H1 (cell line): ENCODE results near the gene SEC63. TPM values are rescaled to one million over a fixed set of nuclear protein-coding genes. Genes with fewer than 3 reads are reported as not detected.

Source experiments
- ATF2 ChIP-seq: IDR thresholded peaks from 2 replicates; pipeline ENCODE4 v1.6.1; 2012; ENCODE audit warnings: low read length, inconsistent platforms
- BACH1 ChIP-seq: IDR thresholded peaks from 2 replicates; pipeline ENCODE4 v1.6.1; 2012; ENCODE audit warnings: low read length, improper control_type of control experiment
- CEBPB ChIP-seq: IDR thresholded peaks from 2 replicates; pipeline ENCODE4 v1.6.1; 2012; ENCODE audit warnings: low read depth, low read length
- CREB1 ChIP-seq: IDR thresholded peaks from 2 replicates; pipeline ENCODE4 v1.6.1; 2012; ENCODE audit warnings: inconsistent platforms
- CTCF ChIP-seq, 3 experiments: IDR thresholded peaks; 1 replicate in 2 of 3; 2 replicates in 1 of 3; pipeline versions ENCODE4 v1.5.1 to v1.6.1; 2011; ENCODE audit warnings: low read length in 3 of 3, mild to moderate bottlenecking in 3 of 3, inconsistent platforms in 2 of 3, low read depth in 1 of 3, moderate library complexity in 1 of 3; ENCODE audit not compliant: insufficient read depth in 1 of 3; ENCODE audit errors: control extremely low read depth in 1 of 3
- E2F6 ChIP-seq: IDR thresholded peaks from 2 replicates; pipeline ENCODE4 v1.6.1; 2012; ENCODE audit warnings: inconsistent platforms
- FOSL1 ChIP-seq: IDR thresholded peaks from 2 replicates; pipeline ENCODE4 v1.6.1; 2011; ENCODE audit warnings: mild to moderate bottlenecking, low read depth, low read length, moderate library complexity; ENCODE audit not compliant: insufficient read depth
- GTF2F1 ChIP-seq: IDR thresholded peaks from 2 replicates; pipeline ENCODE4 v1.6.1; 2012; ENCODE audit warnings: low read depth, low read length, improper control_type of control experiment, borderline replicate concordance
- JUND ChIP-seq: IDR thresholded peaks from 2 replicates; pipeline ENCODE4 v1.6.1; 2011; ENCODE audit warnings: mild to moderate bottlenecking, improper control_type of control experiment, low read length
- KDM1A ChIP-seq: fragments of 200-600, 300-600 bp; sonication (generic); IDR thresholded peaks from 2 replicates; pipeline ENCODE4 v1.7.1; 2016; ENCODE audit warnings: mild to moderate bottlenecking, low read length, borderline replicate concordance
- KDM5A ChIP-seq: fragments of 200-600 bp; IDR thresholded peaks from 2 replicates; pipeline ENCODE4 v1.7.1; 2012; ENCODE audit warnings: mild to moderate bottlenecking, low read length, inconsistent platforms, mixed read lengths
- MAX ChIP-seq: IDR thresholded peaks from 2 replicates; pipeline ENCODE4 v1.6.1; 2012; ENCODE audit warnings: inconsistent platforms
- POLR2A ChIP-seq, 2 experiments: IDR thresholded peaks; 1 replicate in 1 of 2; 2 replicates in 1 of 2; pipeline ENCODE4 v1.6.1; 2011; ENCODE audit warnings: low read depth in 2 of 2, low read length in 2 of 2, mild to moderate bottlenecking in 2 of 2; ENCODE audit errors: control extremely low read depth in 1 of 2
- RFX5 ChIP-seq: IDR thresholded peaks from 2 replicates; pipeline ENCODE4 v1.6.1; 2011; ENCODE audit warnings: low read depth, low read length, improper control_type of control experiment, borderline replicate concordance
- SIN3A ChIP-seq, 2 experiments: IDR thresholded peaks in 1 of 2; conservative IDR thresholded peaks in 1 of 2; 2 replicates each; pipeline ENCODE4 v1.6.1; 2011 to 2012; ENCODE audit warnings: low read length in 2 of 2, improper control_type of control experiment in 1 of 2, low read depth in 1 of 2, mild to moderate bottlenecking in 1 of 2
- SIRT6 ChIP-seq: IDR thresholded peaks from one replicate; pipeline ENCODE4 v1.7.1; 2012; ENCODE audit warnings: low read length, inconsistent platforms
- SP2 ChIP-seq: IDR thresholded peaks from 2 replicates; pipeline ENCODE4 v1.6.1; 2012; ENCODE audit warnings: mild to moderate bottlenecking, low read length, inconsistent platforms
- SUZ12 ChIP-seq: fragments of 200-600 bp; sonication (generic); IDR thresholded peaks from 2 replicates; pipeline ENCODE4 v1.6.1; 2012; ENCODE audit warnings: mild to moderate bottlenecking, inconsistent platforms, low read length, moderate library complexity, mixed read lengths
- ZNF274 ChIP-seq: IDR thresholded peaks from 2 replicates; pipeline ENCODE4 v1.7.0; 2012; ENCODE audit warnings: low read length, borderline replicate concordance; ENCODE audit errors: extremely low read depth
- polyA plus RNA-seq, 7 experiments: library from polyadenylated mRNA; depleted of rRNA in 3 of 7; stranded (reverse) in 5 of 7; unstranded in 2 of 7; fragments of >200 nt in 5 of 7; fragments of 200-250 nt in 2 of 7; gene quantifications; 1 replicate in 5 of 7; 2 replicates in 1 of 7; 4 replicates in 1 of 7; pipeline versions ENCODE4 v1.2.1 to v1.2.3, GENCODE V29; 2011 to 2013; ENCODE audit warnings: missing spikeins in 2 of 7, mixed read lengths in 2 of 7
- total RNA-seq: library from RNA; stranded (reverse); fragmentation: NEBNext Ultra II Directional; extraction: Animal tissue kit (Norgen Biotek cat#: 25700); gene quantifications from 2 replicates; pipeline ENCODE4 v1.2.1, GENCODE V29; 2021

SEC63 gene
- total and polyA plus RNA-seq, 2 of the 8 experiments (the other 6 are each of a cell fraction or from before 2014, with no cell fraction given): 17.3 to 121 TPM

- TF ChIP-seq ATF2 (no peak), CTCF (IDR thresholded peaks at IDR 0.05; ENCODE audit: control extremely low read depth in 1 of 3, insufficient read depth in 1 of 3, low read depth in 1 of 3, low read length in 3 of 3) (peak; percentile 70 to 94 (median 93)), KDM5A (no peak), POLR2A (IDR thresholded peaks at IDR 0.05; ENCODE audit: control extremely low read depth in 1 of 2, low read depth in 2 of 2, low read length in 2 of 2) (peak in 1 of 2 experiments; percentile 51; a peak in 1 of 3 replicates), GTF2F1 (no peak), BACH1 (no peak), SIN3A (conservative IDR thresholded peaks at IDR 0.05 in 1 of 2, IDR thresholded peaks at IDR 0.05 in 1 of 2; ENCODE audit: low read depth in 1 of 2, low read length in 2 of 2) (no peak; a peak in 1 of 4 replicates), CEBPB (no peak), CREB1 (no peak), RFX5 (0 out of 2 replicates have a peak, but pooled peaks have one; percentile 8), FOSL1 (no peak), ZNF274 (no peak), SIRT6 (no peak), JUND (peak; percentile 46; the same call in 1 of the 2 replicates), SUZ12 (no peak), E2F6 (peak; percentile 80), KDM1A (no peak), MAX (peak; percentile 84), SP2 (no peak)
Measured at GRCh38 chr6:107847844-107848802, 109.9 kb downstream of the SEC63 start (continued).
